MCF 10A (cell line): Measurements from ENCODE around the gene SERPINB7. TPM values are rescaled to one million over a fixed set of nuclear protein-coding genes. Genes with fewer than 3 reads are reported as not detected.

Experiments
- BruUV-seq: library from RNA; stranded (reverse); fragments of 400-500 nt; replicated peaks from 2 replicates; lab custom pipeline; 2021; lab: Mats Ljungman, UMichigan
- CTCF ChIA-PET: fragments of 300-600 bp; sonication (Branson Sonifier 250); formaldehyde crosslinking; extraction: SDS; loops from one replicate; lab custom pipeline; 2021; ENCODE audit warnings: antibody characterized with exemption, inconsistent platforms; lab: Yijun Ruan, JAX
- POLR2A ChIA-PET: fragments of 300-600, 350-650 bp; sonication (Branson Sonifier 250); formaldehyde crosslinking; extraction: SDS; loops from one replicate; lab custom pipeline; 2020; ENCODE audit warnings: antibody characterized with exemption, inconsistent platforms; lab: Yijun Ruan, JAX
- DNase-seq: peaks from one replicate; pipeline ENCODE4 v3.0.0-alpha.2; 2018; ENCODE audit not compliant: unreplicated experiment
- H3K27ac Mint-ChIP-seq: one replicate; pipeline ENCODE4 v1.8.0; 2022; ENCODE audit warnings: mild to moderate bottlenecking, low read depth, mixed read lengths; ENCODE audit not compliant: unreplicated experiment
- H3K27me3 Mint-ChIP-seq: one replicate; pipeline ENCODE4 v1.8.0; 2022; ENCODE audit warnings: mixed read lengths; ENCODE audit not compliant: insufficient read depth, unreplicated experiment
- H3K36me3 Mint-ChIP-seq: one replicate; pipeline ENCODE4 v1.8.0; 2022; ENCODE audit warnings: mild to moderate bottlenecking, moderate library complexity, mixed read lengths; ENCODE audit not compliant: insufficient read depth, unreplicated experiment
- H3K4me1 Mint-ChIP-seq: one replicate; pipeline ENCODE4 v1.8.0; 2022; ENCODE audit warnings: mixed read lengths; ENCODE audit not compliant: insufficient read depth, unreplicated experiment
- H3K4me3 Mint-ChIP-seq: one replicate; pipeline ENCODE4 v1.8.0; 2022; ENCODE audit warnings: mild to moderate bottlenecking, moderate library complexity, mixed read lengths; ENCODE audit not compliant: unreplicated experiment
- H3K9me3 Mint-ChIP-seq: one replicate; pipeline ENCODE4 v1.8.0; 2022; ENCODE audit warnings: mixed read lengths; ENCODE audit not compliant: unreplicated experiment
- intact Hi-C: fragments of 100-400 bp; cut with micrococcal nuclease; formaldehyde crosslinking; loops from 2 replicates; pipeline ENCODE4 v1.14.1; 2022
- total RNA-seq: library from RNA; stranded (reverse); gene quantifications from 2 replicates; pipeline ENCODE4 v1.2.3, GENCODE V29; 2022
- TF ChIP-seq, protein P1 (sequence below): fragments of 200-600 bp; IDR thresholded peaks from one replicate; pipeline ENCODE4 v1.8.0; 2022; ENCODE audit warnings: antibody characterized with exemption, mild to moderate bottlenecking; ENCODE audit not compliant: unreplicated experiment

The SERPINB7 gene
- total RNA-seq, 1 experiment from 2014 or later: 3.0 TPM

DNA sequence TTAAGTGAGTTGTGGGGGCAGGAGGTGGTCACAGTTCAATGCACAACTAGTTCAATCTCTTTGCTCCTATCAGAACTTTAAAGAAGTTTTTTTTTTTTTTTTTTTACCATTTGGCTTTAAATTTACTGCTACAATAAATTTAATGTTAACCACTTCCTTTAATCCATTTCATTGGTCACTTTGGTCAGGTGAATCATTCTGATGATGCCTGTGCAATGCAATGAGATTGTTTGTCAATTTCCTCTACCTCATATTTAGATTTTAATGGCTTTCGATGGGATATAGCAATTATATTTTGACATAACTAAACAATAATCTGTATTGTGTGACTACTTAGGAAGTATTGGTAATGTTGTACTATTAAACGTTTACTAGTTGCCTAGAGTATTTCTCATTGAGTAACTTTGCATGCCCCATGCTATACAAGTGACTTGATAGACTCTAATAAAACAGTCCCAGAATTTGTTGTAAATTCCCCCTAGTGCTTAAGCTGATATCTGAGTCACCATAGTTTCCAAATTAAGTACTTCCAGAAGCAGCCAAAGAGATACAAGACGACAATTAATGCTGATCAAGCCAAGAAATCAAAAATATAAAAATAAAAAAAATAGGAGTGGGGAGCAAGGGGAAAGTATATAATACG, 59.4 kb downstream of the SERPINB7 start:
- no peak overlapping the region for H3K4me3 Mint-ChIP-seq
- no peak overlapping the region for H3K27ac Mint-ChIP-seq
- intact Hi-C loops: loop anchor here (5.0 kb wide), 1 partner anchor 72 kb away; no protein-coding TSS in a partner anchor
- no peaks in the 10 kb centered on the region for H3K36me3 Mint-ChIP-seq
- CTCF ChIA-PET: interaction anchor here (0.6 kb wide), 1 partner anchor 300 kb away, joined by 4 read pairs; no protein-coding TSS in a partner anchor
- H3K27me3 Mint-ChIP-seq: no peaks in the 10 kb centered on the region
- no TSS peak for BruUV-seq
- POLR2A ChIA-PET: no interaction called here
- peaks cover 26% of the 10 kb centered on the region for H3K4me1 Mint-ChIP-seq
- TF ChIP-seq, protein P1, sequence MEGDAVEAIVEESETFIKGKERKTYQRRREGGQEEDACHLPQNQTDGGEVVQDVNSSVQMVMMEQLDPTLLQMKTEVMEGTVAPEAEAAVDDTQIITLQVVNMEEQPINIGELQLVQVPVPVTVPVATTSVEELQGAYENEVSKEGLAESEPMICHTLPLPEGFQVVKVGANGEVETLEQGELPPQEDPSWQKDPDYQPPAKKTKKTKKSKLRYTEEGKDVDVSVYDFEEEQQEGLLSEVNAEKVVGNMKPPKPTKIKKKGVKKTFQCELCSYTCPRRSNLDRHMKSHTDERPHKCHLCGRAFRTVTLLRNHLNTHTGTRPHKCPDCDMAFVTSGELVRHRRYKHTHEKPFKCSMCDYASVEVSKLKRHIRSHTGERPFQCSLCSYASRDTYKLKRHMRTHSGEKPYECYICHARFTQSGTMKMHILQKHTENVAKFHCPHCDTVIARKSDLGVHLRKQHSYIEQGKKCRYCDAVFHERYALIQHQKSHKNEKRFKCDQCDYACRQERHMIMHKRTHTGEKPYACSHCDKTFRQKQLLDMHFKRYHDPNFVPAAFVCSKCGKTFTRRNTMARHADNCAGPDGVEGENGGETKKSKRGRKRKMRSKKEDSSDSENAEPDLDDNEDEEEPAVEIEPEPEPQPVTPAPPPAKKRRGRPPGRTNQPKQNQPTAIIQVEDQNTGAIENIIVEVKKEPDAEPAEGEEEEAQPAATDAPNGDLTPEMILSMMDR: no peak
- H3K9me3 Mint-ChIP-seq: peaks cover 8% of the 10 kb centered on the region
- DNase-seq: no peak

DNA sequence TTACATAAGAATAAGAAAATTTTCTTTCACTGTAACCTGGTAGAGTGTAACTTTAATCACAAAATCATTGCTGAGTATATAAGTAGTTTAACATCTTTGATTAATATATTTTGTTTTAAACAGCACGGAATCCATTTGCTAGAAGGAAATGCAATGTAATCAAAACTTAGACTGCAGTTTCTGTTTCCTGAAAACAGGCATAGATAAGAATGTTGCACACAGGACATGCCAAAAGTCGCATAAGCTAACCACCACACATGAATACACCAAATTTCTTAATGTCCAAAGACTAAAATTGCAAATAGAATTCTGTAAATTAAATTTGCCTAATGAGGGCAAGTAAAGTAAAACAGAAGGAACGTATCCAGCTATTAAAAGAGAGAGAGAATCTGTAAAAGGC, 61.2 kb downstream of the SERPINB7 start:
- Mint-ChIP-seq H3K4me1 (peaks cover 11% of the 10 kb centered on the region), H3K27ac (no peak overlapping the region), H3K36me3 (no peaks in the 10 kb centered on the region), H3K4me3 (no peak overlapping the region), H3K9me3 (peaks cover 8% of the 10 kb centered on the region), H3K27me3 (no peaks in the 10 kb centered on the region)
- CTCF ChIA-PET: interaction anchor here (0.7 to 1.4 kb wide), 5 partner anchors 12 to 323 kb away, joined by 3 to 5 read pairs (median 3); no protein-coding TSS in a partner anchor
- TF ChIP-seq, protein P1: no peak
- BruUV-seq: no TSS peak
- DNase-seq: no peak
- POLR2A ChIA-PET: no interaction called here
- intact Hi-C loops: no loop called here

DNA sequence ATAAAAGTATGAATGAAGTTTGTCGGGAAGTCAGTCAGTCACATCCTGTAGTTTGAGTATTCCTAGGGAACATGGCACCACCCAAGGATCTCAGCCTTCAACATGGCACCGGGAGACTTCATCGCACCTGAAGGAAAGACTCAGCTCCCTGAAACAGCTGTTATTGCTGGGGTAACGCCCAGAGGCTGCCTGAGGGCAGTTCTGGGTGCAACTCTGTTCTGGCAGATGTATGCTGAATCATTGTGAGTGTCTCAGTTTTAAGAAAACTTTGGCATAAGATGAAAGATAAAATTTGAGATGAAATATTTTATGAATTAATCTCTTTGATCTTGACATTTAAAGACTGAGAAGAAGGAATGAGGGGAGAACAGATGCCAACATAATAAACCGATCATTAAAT, 62.4 kb downstream of the SERPINB7 start:
- no peak for DNase-seq
- CTCF ChIA-PET: interaction anchor here (1.0 to 3.7 kb wide), 6 partner anchors 13 to 257 kb away, joined by 3 to 16 read pairs (median 4); no protein-coding TSS in a partner anchor
- peaks cover 1% of the 10 kb centered on the region for H3K4me1 Mint-ChIP-seq
- H3K4me3 Mint-ChIP-seq: no peak overlapping the region
- no peaks in the 10 kb centered on the region for H3K27me3 Mint-ChIP-seq
- POLR2A ChIA-PET: no interaction called here
- peaks cover 8% of the 10 kb centered on the region for H3K9me3 Mint-ChIP-seq
- no TSS peak for BruUV-seq
- no peaks in the 10 kb centered on the region for H3K36me3 Mint-ChIP-seq
- intact Hi-C loops: no loop called here
- H3K27ac Mint-ChIP-seq: no peak overlapping the region
- TF ChIP-seq, protein P1: no peak

DNA sequence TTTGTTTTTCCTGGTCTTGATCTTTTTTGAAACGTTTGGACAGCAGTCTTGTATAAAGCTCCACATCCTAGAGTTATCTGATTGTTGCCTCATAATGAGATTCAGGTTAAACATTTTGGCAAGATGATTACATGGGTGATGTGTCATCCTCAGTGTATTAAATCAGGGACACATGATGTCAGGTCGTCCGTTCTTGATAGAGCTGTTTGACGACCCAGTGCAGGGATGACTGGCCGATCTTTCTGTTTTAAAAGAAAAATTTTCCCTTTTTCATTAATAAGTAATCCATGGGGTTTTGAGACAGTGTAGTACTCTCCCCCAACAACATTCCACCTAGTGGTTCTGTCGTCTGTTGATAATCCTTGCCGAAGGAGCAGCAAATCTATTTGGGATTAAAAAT, 67.8 kb downstream of the SERPINB7 start:
- Mint-ChIP-seq H3K36me3 (no peaks in the 10 kb centered on the region), H3K4me3 (no peak overlapping the region), H3K27me3 (no peaks in the 10 kb centered on the region), H3K27ac (no peak overlapping the region), H3K4me1 (no peaks in the 10 kb centered on the region), H3K9me3 (no peaks in the 10 kb centered on the region)
- CTCF ChIA-PET: interaction anchor here (0.7 to 11.4 kb wide), 24 partner anchors 11 to 338 kb away, joined by 3 to 317 read pairs (median 4); partner anchors contain the start of gene SERPINB13
- intact Hi-C loops: no loop called here
- POLR2A ChIA-PET: interaction anchor here (1.0 to 1.2 kb wide), 3 partner anchors 101 to 332 kb away, joined by 3 to 5 read pairs (median 5); no protein-coding TSS in a partner anchor
- no peak for DNase-seq
- BruUV-seq: no TSS peak
- TF ChIP-seq, protein P1: no peak
